Activated CD8-positive, alpha-beta memory T cell treated with anti-CD3 and anti-CD28 coated beads for 4 hours (primary cell): Measurements from ENCODE around the gene MEX3D.
A peak's percentile ranks its signal among the peaks of the same experiment; 100 is the strongest.

ENCODE experiments used
- DNase-seq, 2 donors: peaks; one replicate each; pipeline ENCODE4 v3.0.0-alpha.2; 2020; ENCODE audit warnings: low read depth in 2 of 2

Gene MEX3D

DNA sequence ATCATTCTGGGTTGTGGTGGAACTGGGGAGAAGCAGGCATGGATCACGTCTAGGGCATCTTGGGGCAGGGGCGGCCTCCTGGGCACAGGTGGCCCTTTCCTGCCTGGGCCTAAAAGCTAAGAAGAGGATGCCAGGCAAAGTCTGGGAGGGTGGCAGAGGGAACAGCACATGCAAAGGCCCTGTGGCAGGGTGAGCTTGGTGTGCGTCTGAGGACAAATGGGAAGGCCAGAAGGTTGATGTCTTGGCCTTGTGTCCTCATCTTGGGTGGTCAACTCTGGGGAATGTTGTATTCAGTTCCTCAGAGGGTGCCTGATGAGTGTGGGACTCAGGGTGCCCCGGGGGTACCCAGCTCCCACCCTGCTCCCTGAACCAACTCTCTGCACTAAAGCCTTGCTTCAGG lies 49.7 kb downstream of the MEX3D start:
- no peak for DNase-seq

GRCh38 chr19:1516395-1516753 lies 51.8 kb downstream of the MEX3D start:
- DNase-seq = no peak

DNA sequence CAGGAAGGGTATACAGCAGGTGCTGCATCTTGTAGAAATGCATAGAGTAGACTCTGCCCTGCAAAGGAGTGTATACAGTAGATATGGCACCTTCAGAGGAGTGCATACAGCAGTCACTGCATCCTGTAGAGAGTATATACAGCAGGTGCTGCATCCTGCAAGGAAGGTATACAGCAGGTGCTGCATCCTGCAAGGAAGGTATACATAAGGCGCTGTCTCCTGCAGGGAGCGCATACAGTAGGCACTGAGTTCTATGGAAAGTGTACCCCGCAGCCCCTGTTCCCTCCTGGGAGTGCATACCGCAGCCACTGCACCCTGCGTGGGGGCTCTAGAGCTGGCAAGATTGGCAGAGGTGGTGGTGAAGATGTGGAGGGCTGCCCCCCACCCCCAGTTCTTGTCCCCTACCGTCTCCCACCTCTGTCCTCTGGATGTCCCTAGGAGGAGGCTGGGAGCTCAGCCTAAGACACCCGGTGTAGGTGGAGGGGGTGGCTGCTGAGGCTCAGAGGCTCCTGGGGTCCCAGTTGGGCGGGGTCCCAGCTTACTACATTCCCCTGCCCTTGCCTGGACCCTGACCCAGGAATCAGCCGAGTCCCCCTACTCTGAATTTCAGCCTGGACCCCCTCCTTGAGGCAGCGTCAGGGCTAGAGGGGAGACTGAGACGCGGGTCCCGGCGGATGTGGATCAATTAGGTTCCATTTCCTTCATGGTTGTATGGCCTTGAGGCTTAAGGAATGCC lies 53.0 kb downstream of the MEX3D start:
- no peak for DNase-seq

- DNase-seq = no peak
Measured at GRCh38 chr19:1514295-1514661, 53.8 kb downstream of the MEX3D start.

- DNase-seq = peak; percentile 42 to 43
Measured at GRCh38 chr19:1513499-1514294, 54.4 kb downstream of the MEX3D start.

- peak in 1 of 2 donors; percentile 18 for DNase-seq
Measured at GRCh38 chr19:1512671-1513498, 55.2 kb downstream of the MEX3D start, which contains the start of gene ADAMTSL5. Gene ADAMTSL5, minus strand, starts transcription at chr19:1513019. Its CDS starts 2,076 bp downstream, at chr19:1510943.

- no peak for DNase-seq
Measured at GRCh38 chr19:1511318-1512317, 56.5 kb downstream of the MEX3D start.

GRCh38 chr19:1510807-1511206 lies 57.3 kb downstream of the MEX3D start:
- DNase-seq = no peak

- no peak for DNase-seq
Measured at GRCh38 chr19:1510442-1510806, 57.7 kb downstream of the MEX3D start.

DNA sequence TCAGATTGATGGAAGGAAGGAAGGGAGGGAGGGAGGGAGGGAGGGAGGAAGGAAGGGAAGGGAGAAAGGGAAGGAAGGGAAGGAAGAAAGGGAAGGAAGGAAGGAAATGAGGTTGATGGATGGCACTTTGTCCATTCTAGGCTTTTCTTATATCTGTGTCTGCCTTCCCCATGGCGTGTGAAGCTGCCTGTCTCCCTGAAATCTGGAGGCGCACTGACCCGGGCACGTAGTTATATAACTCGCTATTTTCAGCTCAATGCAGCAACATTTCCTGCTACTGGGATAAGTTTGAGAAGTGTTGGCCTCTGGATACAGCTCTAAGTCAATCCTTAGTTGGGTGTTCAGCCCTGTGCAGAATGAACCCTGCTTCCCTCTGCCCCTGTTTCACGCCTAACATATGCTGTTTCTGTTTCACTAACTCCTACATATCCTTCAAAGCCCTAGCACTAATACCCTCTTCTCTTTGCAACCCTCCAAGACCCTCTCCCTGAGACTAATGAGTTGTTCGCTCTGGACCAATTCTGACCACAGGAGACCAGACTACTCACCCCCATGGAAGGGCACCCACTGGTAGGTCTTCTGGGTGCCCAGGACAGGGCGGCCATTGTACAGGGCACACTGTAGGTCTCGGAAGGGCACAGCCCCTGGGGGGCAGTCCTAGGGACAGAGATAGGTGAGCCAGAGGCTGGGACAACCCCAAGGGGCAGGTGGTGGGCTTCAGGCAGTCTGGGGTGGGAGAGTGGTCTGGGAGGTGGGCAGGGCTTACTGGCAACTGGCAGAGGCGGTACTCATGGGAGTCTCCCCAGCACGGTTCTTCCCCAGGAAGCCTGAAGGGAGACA lies 58.3 kb downstream of the MEX3D start:
- no peak for DNase-seq

DNA sequence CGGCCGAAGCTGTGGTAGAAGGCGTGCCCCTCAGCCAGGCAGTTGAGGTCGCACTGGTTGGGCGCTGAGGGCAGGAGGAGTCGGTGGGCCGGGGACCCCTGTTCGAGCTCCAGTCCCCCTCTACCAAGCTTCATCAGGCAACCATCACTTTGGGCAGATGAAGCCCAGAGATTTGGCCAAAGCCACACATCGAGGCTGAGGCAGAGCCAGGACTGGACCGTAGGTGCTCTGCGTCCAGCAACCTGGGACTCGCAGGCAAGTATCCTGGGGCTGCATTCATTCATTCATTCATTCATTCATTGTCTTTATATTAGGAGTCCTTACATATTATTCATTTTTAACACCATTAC lies 59.6 kb downstream of the MEX3D start:
- DNase-seq = no peak

GRCh38 chr19:1507763-1508506 lies 60.2 kb downstream of the MEX3D start:
- peak; percentile 74 to 86 for DNase-seq

- DNase-seq = no peak
Measured at GRCh38 chr19:1507192-1507660, 60.9 kb downstream of the MEX3D start.

DNA sequence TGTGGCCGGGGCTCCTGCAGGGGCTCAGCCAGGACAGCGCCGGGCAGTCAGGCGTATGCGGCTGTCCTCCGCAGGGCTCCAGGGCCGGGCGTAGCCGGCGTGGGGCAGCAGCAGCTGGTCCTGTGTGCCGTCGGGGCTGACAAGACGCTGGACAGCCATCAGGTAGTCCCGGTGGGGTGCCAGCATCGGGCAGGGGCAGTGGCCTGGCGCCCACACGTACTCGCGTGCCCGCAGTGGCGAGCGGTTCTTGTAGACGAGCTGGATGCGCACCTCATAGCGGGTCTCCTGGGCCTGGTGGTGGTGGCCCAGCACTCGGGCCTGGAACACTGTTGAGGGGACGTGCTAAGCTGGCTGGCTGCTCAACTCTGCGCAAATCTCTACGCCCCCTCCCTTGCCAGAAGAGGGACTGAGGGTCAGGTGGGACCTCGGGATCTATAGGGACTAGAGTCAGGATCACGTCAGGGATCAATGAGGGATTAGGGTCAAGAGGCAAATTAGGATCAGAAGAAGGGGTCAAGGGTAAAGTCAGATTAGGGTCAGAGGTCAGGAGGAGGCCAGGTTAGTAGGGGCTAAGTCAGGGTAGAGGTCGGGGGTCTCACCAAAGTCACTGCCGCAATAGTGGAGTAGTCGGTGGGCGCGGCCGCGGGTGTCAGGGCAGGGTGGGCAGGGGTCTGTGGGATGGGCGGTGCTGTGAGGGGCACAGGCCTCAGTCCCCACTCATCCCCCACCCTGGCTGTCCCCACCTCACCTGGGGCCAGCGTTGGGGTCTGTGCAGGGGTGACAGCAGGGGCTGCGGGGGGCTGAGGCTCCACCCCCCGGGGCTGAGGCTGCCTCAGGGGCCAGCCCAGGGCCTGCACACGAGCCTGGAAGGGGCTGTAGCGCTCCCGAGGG lies 61.9 kb downstream of the MEX3D start:
- no peak for DNase-seq

GRCh38 chr19:1505012-1505411 lies 63.1 kb downstream of the MEX3D start:
- no peak for DNase-seq
